ENCODE measurements around the gene CCDC38.
"Not testable (repeated sequence)": the region's sequence is repeated elsewhere in the genome, so short reads cannot be mapped to it uniquely, and the experiment has no call there.

The CCDC38 gene

DNA sequence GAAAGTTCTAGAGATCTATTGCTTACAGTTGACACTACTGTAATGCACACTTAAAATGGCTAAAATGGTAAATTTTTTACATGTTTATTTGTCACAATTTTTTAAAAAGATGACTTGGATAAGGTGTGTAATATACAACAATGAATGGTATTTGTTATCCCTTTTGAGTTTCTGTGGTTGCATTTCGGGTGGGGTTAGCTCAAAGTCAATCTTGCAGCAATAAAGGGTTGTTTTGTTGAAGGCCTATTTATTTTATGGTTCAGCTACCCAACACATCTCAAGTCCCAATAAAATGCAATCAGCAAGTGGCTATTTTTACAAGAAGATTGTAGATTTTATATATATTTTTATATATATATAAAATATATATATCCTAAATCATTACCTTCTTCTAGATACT lies 61.5 kb downstream of the CCDC38 start:
- DNase-seq (ENCODE audit: low spot score in 2 of 2) (no peak), ATAC-seq (no peak)
- Mint-ChIP-seq H3K4me3 (no peak overlapping the region), H3K4me1 (no peaks in the 10 kb centered on the region), H3K36me3 (no peaks in the 10 kb centered on the region), H3K9me3 (no peaks in the 10 kb centered on the region), H3K27ac (no peak overlapping the region)

DNA sequence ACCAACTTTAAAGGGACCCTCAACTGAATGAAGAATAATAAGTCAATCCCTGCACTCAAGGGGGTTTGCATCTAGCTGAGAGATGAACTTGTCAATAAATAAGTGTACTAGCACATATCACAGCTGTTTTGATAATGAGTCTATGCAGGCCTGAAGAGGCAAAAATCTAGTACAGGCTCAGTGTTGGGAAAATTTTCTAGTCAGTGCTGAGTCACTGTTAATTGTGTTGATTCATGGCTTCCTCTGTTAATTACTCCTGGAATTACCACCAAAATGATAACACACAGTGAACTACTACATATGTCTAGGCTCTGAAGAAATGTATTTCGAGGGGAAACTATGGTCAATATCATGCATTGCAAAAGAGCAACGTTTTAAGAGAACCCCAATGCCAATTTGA lies 64.8 kb downstream of the CCDC38 start:
- Mint-ChIP-seq H3K36me3 (peaks cover 13% of the 10 kb centered on the region), H3K4me3 (no peak overlapping the region)

DNA sequence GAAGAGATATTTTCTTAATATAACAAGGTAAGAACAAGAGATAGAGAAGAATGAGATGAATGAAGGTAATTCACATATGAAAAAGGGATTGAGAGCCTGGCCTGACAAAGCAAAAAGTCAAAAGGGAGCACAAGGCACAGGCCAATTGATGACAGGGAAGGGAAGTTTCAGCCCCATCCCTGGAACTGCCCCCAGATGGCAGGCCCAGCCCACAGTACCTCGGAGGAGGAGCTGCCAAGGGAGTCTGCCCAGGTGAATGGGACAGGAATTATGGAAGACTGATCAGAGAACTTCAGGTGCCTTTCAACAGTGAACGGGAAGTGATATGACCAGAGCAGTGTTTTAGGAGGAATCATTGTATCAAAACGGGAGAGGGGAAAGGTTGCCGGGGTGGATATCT lies 68.0 kb downstream of the CCDC38 start:
- no peak for ATAC-seq
- no peak overlapping the region for H3K27ac Mint-ChIP-seq
- H3K9me3 Mint-ChIP-seq = no peaks in the 10 kb centered on the region
- no peak overlapping the region for H3K4me3 Mint-ChIP-seq
- no peaks in the 10 kb centered on the region for H3K4me1 Mint-ChIP-seq
- no peak for DNase-seq (ENCODE audit: low spot score in 2 of 2)
- peaks cover 27% of the 10 kb centered on the region for H3K36me3 Mint-ChIP-seq

More for the DNA sequence above, 64.8 kb downstream of the CCDC38 start:
- no peaks in the 10 kb centered on the region for H3K9me3 Mint-ChIP-seq
- no peaks in the 10 kb centered on the region for H3K4me1 Mint-ChIP-seq
- no peak overlapping the region for H3K27ac Mint-ChIP-seq
- DNase-seq (ENCODE audit: low spot score in 2 of 2) (no peak), ATAC-seq (no peak)

DNA sequence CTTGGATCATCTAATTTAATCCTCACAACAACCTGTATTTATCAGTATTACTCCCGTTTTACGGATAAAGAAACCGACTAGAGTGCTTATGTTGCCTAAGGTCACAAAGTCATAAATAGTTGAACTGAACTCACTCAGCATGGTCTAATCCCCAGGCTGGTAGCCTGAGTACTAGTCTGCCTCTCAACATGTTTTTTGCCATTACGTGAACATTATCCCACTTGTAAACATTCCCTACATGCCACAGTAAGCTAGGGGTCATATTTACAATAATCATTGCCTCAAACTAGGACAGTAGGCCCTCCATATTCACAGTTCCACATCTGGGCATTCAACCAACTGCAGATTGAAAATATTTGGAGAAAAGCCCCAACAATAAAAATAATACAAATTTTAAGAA lies 71.5 kb downstream of the CCDC38 start:
- DNase-seq (ENCODE audit: low spot score in 2 of 2) = no peak
- Mint-ChIP-seq H3K4me1 (no peaks in the 10 kb centered on the region), H3K4me3 (no peak overlapping the region), H3K27ac (no peak overlapping the region), H3K36me3 (peaks cover 62% of the 10 kb centered on the region), H3K9me3 (no peaks in the 10 kb centered on the region)
- no peak for ATAC-seq

DNA sequence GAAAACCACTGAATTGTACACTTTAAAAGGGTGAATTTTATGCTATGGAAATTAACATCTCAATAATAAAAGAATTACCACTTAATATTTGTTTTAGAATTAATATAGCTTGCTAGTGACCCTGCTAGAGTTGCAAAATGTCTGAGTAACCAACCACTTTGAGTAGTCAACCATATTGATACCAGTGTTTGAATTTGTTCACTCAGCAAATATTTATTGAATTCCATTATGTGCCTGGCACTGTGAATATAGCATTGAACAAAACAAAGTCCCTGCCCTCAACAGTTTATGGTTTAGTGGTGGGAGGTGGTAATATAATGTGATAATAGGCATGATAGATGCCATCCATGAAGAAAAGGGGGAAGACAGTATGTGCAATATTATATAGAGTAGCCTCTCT lies 79.1 kb downstream of the CCDC38 start:
- peak overlapping the region; percentile 62 for H3K27ac Mint-ChIP-seq
- peaks cover 80% of the 10 kb centered on the region for H3K36me3 Mint-ChIP-seq
- peaks cover 8% of the 10 kb centered on the region for H3K4me1 Mint-ChIP-seq
- H3K4me3 Mint-ChIP-seq = no peak overlapping the region
- H3K9me3 Mint-ChIP-seq = no peaks in the 10 kb centered on the region
- ATAC-seq (no peak), DNase-seq (ENCODE audit: low spot score in 2 of 2) (no peak)

DNA sequence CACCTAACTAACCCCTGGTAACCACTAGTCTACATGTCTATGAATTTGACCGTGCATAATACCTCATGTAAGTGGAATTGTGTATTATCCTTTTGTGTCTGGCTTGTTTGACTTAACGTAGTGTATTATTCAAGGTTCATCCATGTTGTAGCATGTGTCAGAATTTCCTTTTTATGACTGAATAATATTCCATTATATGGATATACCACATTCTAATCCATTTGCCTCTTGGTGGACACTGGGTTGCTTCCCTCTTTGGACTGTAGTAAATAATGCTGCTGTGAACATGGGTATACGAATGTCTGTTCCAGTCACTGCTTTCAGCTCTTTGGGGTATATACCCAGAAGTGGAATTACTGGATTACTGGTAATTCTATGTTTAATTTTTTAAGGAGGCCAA lies 80.4 kb downstream of the CCDC38 start:
- Mint-ChIP-seq H3K4me1 (peaks cover 8% of the 10 kb centered on the region), H3K9me3 (no peaks in the 10 kb centered on the region), H3K36me3 (peaks cover 67% of the 10 kb centered on the region), H3K4me3 (no peak overlapping the region), H3K27ac (no peak overlapping the region)
- DNase-seq (ENCODE audit: low spot score in 2 of 2) (no peak), ATAC-seq (no peak)

DNA sequence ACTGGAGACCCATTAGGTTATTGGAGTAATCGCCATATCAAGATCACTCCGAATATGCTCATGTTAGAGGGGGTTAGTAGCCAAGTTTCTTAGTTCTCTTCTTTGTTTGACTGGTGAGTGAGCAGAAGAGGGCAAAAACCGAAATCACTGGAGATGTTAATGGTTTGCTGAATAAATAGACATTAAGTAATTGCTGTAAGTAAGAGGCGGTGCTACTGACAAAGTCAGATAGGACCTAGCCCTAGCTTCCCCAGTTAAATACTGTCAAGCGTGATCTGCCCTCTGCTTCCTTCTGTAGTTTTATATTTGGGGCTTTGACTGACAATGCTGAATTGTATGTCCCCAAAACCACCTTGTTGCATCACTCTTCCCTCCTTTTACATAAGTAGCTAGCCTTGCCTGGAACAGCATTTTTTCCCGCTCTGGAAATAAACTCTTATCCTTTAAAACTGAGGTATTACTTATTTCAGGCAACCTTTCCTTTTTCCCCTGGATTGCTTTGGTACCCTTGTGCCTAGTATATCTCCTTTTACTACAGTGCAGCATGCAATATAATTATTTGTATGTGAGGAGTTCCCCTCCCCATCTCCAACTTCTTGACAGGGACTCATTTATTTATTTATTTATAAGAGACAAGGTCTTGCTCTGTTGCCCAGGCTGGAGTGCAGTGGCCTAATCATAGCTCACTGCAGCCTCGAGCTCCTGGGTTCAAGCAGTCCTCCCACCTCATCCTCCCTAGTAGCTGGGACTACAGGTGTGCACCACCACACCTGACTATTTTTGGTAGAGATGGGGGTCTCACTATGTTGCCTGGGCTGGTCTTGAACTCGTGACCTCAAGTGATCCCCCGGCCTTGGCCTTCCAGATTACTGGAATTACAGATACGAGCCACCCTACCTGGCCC lies 82.2 kb downstream of the CCDC38 start:
- Mint-ChIP-seq H3K9me3 (no peaks in the 10 kb centered on the region), H3K27ac (no peak overlapping the region), H3K36me3 (peaks cover 49% of the 10 kb centered on the region), H3K4me3 (no peak overlapping the region), H3K4me1 (peaks cover 8% of the 10 kb centered on the region)
- ATAC-seq (no peak), DNase-seq (ENCODE audit: low spot score in 2 of 2) (no peak)

DNA sequence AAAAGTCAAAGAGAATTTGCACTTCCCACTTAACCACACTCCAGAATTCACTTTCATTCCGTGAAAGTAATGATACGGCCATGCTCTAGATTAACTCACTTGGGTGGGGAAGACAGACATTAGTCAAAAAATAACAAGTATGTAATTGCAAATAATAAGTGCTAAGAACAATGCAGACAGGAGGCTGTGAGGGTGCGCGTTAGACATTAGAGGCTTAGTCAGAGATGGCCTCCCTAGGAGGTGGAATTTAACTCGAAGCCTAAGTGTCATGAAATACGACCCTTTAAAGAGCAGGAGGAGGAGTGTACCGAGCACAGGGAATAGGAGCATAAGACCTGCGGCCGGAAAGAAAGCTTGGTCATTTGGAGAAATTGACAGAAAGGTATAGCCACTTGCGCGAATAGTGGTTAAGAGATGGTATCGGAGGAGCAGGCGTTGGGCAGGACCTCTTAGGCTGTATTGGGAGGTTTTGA lies 83.0 kb downstream of the CCDC38 start:
- H3K9me3 Mint-ChIP-seq = no peaks in the 10 kb centered on the region
- peak; percentile 47 for ATAC-seq
- H3K4me1 Mint-ChIP-seq = peaks cover 8% of the 10 kb centered on the region
- H3K4me3 Mint-ChIP-seq = no peak overlapping the region
- peak in 1 of 2 donors; percentile 63 for DNase-seq (ENCODE audit: low spot score in 2 of 2)
- no peak overlapping the region for H3K27ac Mint-ChIP-seq
- peaks cover 41% of the 10 kb centered on the region for H3K36me3 Mint-ChIP-seq

DNA sequence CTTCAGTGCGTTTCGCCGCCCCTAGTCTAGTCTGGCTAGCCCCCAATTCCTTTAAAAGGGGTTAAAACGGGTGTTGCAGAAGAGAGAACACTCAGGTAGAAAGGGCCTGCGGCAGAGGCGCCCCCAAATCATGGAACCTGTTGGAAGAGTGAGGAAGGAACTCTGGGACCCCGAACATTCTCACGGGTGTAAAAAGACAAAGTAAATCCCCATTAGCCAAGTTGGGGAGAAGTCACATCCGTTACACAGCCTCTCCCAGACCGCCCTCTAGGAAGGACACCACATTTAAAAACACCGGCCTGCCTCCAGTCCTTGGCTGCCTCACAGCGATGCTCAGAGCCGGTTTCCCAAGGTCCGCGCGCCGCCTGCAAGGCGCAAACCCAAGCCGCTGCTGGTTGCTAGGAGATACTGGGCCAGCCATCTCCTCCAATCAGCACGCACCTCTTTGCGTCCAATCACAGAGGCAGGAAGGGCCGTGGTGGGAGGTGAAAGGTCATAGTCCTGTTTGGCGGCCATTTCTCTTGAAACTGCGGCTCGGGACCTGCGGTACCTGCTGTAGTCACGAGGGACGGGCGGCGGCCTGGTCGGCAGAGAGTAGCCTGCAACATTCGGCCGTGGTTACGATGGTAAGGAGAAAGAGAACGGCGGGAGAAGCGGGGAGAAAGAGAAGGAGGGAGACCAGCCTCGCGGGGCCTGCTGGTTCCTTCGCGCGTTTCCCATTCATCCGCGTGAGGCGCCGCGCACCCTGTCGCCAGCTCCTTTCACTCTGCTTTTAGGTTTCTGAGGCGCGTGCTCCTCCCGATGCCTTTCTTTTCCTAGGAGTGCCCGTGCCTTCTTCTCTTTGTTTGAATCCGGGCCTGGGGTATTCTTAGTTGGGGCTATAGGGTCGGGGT lies 83.7 kb downstream of the CCDC38 start, which contains the start of gene SNRPF:
TSS of gene SNRPF (plus strand) at position 502 of the 893 bp plus-strand sequence. CDS start at position 624, 122 bp downstream.
- ATAC-seq (peak; percentile 99), DNase-seq (ENCODE audit: low spot score in 2 of 2) (peak; percentile 82 to 94)
- H3K9me3 Mint-ChIP-seq = no peaks in the 10 kb centered on the region
- no peak within 1 kb of the TSS for H3K27ac Mint-ChIP-seq
- peaks cover 6% of the 10 kb centered on the region for H3K4me1 Mint-ChIP-seq
- no peak within 1 kb of the TSS for H3K4me3 Mint-ChIP-seq
- H3K36me3 Mint-ChIP-seq = peaks cover 34% of the 10 kb centered on the region

DNA sequence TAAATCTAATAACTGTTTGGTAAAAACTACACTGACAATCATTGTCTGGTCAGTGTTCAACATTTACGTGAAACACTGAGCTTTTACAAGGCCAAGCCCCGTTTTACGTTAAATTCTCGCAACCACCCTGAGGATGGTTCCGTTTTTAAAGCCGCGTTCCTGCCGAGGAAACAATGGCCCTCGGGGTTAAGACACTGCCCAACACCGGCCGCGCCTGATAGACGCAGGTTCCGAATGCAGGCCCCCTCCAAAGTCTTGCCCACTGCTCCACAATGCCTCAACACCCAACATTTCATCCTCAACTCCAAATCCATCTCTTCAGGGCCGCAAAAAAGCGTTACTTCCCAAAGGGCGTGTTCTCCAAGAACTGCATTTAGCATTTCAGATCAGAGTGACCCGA lies 84.6 kb downstream of the CCDC38 start:
- peaks cover 25% of the 10 kb centered on the region for H3K36me3 Mint-ChIP-seq
- DNase-seq (ENCODE audit: low spot score in 2 of 2) (no peak), ATAC-seq (no peak)
- H3K4me3 Mint-ChIP-seq = no peak overlapping the region
- no peaks in the 10 kb centered on the region for H3K9me3 Mint-ChIP-seq
- H3K4me1 Mint-ChIP-seq = no peaks in the 10 kb centered on the region
- H3K27ac Mint-ChIP-seq = no peak overlapping the region

DNA sequence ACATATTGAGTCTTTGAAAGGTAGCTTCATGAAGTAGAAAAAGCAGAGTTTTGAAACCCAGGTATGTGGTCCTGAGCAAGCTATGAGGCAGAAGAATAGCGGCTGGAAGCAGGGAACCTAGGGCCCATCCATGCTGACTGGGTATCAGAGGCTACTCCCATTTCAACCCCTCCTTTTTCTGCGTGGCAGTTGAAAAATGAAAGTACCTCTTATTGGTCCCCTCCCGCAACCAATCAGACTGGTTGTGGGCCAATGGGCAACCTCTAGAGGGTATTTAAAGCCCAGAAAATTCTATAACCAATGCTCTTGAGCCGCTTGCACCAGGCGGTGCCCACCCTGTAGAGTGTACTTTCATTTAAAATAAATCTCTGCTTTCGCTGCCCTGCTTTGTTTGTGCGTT lies 85.3 kb downstream of the CCDC38 start:
- H3K4me1 Mint-ChIP-seq = peaks cover 5% of the 10 kb centered on the region
- H3K9me3 Mint-ChIP-seq = no peaks in the 10 kb centered on the region
- H3K4me3 Mint-ChIP-seq = no peak overlapping the region
- ATAC-seq = no peak
- DNase-seq (ENCODE audit: low spot score in 2 of 2) = no peak
- peaks cover 19% of the 10 kb centered on the region for H3K36me3 Mint-ChIP-seq
- no peak overlapping the region for H3K27ac Mint-ChIP-seq

DNA sequence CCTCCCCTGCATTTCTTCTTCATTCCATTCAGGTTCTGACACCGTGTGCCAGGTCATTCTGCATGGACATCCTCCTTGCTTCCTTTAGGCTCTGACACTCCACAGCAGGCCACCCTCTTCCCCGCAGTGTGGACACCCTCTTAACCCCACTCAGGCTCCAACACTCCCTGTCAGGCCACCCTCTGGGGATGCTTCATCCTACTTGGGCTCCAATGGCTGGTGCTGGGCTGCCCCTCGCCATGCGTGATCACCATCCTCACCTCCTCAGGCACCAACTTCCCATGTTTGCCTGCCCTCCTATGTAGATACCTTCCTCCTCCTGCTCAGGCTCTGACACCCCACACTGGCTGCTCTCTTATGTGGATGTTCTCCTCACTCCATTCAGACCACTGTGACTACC lies 90.3 kb downstream of the CCDC38 start:
- DNase-seq (ENCODE audit: low spot score in 2 of 2) = no peak
- H3K27ac Mint-ChIP-seq = peak overlapping the region; percentile 3
- ATAC-seq = no peak
- no peaks in the 10 kb centered on the region for H3K36me3 Mint-ChIP-seq
- H3K4me3 Mint-ChIP-seq = no peak overlapping the region
- H3K4me1 Mint-ChIP-seq = peaks cover 18% of the 10 kb centered on the region
- H3K9me3 Mint-ChIP-seq = no peaks in the 10 kb centered on the region

DNA sequence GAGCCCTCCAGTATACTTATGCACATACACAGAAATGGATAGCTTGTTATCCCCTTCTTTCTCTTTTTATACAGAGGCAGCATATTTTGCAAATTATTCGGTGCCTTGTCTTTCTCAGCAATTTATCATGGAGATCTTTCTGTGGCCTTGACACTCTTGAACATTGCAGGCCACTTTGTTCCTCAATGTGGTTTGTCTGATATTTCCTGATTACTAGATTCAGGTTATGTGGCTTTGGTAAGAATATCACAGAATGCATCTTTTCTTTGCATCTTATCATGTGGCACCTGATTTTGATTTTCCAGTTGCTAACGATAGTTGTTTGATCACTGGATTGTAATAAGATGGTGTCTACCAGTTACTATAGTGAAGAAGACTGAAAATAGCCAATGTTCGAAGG lies 90.8 kb downstream of the CCDC38 start:
- Mint-ChIP-seq H3K4me1 (peaks cover 18% of the 10 kb centered on the region), H3K27ac (no peak overlapping the region), H3K36me3 (no peaks in the 10 kb centered on the region), H3K9me3 (no peaks in the 10 kb centered on the region), H3K4me3 (no peak overlapping the region)
- DNase-seq (ENCODE audit: low spot score in 2 of 2) (no peak), ATAC-seq (no peak)

DNA sequence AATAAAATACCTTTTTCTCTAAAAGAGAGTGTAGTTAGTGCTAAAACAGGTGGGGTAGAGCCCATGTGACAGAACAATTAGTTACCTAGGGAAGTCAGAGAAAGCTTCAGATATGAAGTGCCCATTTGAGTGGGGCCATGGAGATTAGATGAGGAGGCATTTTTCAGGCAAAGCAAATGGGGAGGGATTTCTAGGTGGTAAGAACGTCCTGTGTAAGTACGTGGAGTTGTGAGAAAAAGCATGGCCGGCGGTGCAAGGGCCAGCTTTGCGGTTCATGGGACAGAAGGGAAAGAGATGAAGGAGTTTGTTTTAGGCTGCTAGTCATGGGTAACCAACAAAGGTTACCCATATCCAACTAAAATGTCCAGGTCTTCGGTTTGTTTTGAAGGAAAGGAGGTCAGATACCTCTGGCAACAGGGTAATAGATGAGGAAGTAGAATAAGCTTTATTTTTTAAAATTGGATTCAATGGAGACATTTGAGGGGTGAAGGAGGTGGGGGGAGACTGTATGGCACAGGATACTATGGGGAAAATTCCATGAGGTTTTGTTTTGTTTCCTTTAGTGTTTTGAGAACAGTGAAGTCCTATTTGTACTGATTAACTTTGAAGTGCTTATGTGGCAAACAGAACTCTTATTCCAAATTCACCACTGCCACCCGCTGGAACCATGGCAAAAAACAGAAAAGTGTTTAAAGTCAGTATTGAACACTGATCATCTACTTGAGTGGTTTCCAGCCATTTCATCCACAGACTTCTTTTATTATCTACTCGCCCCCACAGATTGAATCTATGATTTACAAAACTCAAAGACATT lies 93.6 kb downstream of the CCDC38 start:
- Mint-ChIP-seq H3K36me3 (no peaks in the 10 kb centered on the region), H3K4me1 (peaks cover 18% of the 10 kb centered on the region), H3K9me3 (no peaks in the 10 kb centered on the region), H3K27ac (no peak overlapping the region), H3K4me3 (no peak overlapping the region)
- DNase-seq (ENCODE audit: low spot score in 2 of 2) = no peak
- ATAC-seq = no peak

DNA sequence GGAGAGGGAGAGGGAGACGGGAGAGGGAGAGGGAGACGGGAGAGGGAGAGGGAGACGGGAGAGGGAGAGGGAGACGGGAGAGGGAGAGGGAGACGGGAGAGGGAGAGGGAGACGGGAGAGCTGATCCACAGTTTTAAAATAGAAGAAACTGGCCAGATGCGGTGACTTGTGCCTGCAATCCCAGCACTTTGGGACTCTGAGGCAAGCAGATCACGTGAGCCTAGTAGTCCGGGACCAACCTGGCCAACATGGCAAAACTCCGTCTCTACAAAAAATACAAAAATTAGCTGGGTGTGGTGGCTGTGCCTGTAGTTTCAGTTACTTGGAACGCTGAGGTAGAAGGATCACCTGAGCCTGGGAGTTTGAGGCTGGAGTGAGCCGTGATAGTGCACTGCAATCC lies 100.0 kb downstream of the CCDC38 start:
- not testable (repeated sequence) for H3K27ac Mint-ChIP-seq; ATAC-seq; DNase-seq (ENCODE audit: low spot score in 2 of 2); H3K4me1 Mint-ChIP-seq; H3K36me3 Mint-ChIP-seq; H3K9me3 Mint-ChIP-seq; H3K4me3 Mint-ChIP-seq

Data from stimulated activated effector memory CD8-positive, alpha-beta T cell treated with anti-CD3 and anti-CD28 coated beads, Interleukin-12 subunit alpha, Interleukin-12 subunit beta, amount 100 ng/mL, for 72 hours (primary cell).